ENCODE results near the gene LKAAEAR1.

DNA sequence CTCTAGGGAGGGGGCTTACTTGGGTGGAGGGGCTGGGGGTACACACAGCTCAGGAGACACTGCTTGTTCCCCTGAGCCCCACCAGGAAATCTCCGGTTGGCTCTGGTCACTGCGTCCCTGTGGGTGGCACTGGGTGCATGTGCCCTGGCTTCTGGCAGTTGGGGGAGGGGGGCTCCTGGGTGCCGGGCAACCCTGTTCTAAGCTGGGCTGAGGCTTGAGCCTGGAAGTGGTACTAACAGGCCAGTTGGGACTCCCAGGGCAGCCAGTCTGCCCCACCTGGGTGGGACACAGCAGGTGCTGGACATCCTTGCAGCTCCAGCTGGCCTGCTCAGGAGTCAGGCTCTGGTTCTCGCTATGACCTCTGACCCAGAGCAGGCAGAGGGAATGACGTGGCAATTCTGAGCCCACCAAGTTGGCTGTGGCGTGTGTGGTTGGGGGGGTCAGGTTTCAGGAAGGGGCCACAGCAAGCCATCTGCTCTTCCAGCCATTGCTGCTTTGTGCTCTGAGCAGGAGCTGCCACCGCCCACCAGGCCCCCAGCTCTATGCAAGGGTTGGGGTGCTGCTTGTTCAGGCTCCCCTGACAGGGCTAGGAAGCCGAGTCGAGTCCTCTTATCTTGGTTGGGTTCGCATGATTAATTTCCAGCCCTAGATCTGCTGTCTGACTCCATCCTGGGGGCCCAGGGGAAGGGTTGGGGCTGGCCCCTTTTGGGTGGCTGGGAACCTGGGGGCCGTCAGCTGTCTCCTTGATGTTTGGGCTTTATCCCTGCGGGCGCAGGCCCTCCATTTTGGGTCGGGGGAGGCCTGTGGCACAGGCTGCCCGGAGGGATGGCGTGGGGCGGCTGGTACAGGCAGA is 47.6 kb downstream of the LKAAEAR1 start:
- TF ChIP-seq, protein P1, sequence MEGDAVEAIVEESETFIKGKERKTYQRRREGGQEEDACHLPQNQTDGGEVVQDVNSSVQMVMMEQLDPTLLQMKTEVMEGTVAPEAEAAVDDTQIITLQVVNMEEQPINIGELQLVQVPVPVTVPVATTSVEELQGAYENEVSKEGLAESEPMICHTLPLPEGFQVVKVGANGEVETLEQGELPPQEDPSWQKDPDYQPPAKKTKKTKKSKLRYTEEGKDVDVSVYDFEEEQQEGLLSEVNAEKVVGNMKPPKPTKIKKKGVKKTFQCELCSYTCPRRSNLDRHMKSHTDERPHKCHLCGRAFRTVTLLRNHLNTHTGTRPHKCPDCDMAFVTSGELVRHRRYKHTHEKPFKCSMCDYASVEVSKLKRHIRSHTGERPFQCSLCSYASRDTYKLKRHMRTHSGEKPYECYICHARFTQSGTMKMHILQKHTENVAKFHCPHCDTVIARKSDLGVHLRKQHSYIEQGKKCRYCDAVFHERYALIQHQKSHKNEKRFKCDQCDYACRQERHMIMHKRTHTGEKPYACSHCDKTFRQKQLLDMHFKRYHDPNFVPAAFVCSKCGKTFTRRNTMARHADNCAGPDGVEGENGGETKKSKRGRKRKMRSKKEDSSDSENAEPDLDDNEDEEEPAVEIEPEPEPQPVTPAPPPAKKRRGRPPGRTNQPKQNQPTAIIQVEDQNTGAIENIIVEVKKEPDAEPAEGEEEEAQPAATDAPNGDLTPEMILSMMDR (IDR thresholded peaks at IDR 0.05), result no peak
- TF ChIP-seq POLR2A (IDR thresholded peaks at IDR 0.05), result no peak
